Measurements from ENCODE around the gene PLPP6.
"Not testable (repeated sequence)": the region's sequence is repeated elsewhere in the genome, so short reads cannot be mapped to it uniquely, and the experiment has no call there.

PLPP6 gene

GRCh38 chr9:4662108-4662988 is at the start of gene PLPP6:
TSS of gene PLPP6 (plus strand) at chr9:4662294. CDS start at chr9:4662376, 82 bp downstream.
- peak; percentile 87 for DNase-seq

GRCh38 chr9:4614627-4615026 is 47.5 kb upstream of the PLPP6 start:
- no peak for DNase-seq

GRCh38 chr9:4615251-4615650 is 46.8 kb upstream of the PLPP6 start:
- DNase-seq: no peak

GRCh38 chr9:4615778-4616177 is 46.3 kb upstream of the PLPP6 start:
- no peak for DNase-seq

- no peak for DNase-seq
Observed at GRCh38 chr9:4617752-4618151, 44.3 kb upstream of the PLPP6 start.

GRCh38 chr9:4618700-4619099 is 43.4 kb upstream of the PLPP6 start:
- no peak for DNase-seq

GRCh38 chr9:4620057-4620765 is 41.9 kb upstream of the PLPP6 start:
- DNase-seq: no peak

- DNase-seq: no peak
Observed at GRCh38 chr9:4620881-4621555, 41.1 kb upstream of the PLPP6 start.

- DNase-seq: no peak
Observed at GRCh38 chr9:4622016-4622415, 40.1 kb upstream of the PLPP6 start.

- no peak for DNase-seq
Observed at GRCh38 chr9:4630836-4631235, 31.3 kb upstream of the PLPP6 start.

GRCh38 chr9:4638968-4639367 is 23.1 kb upstream of the PLPP6 start:
- no peak for DNase-seq

- no peak for DNase-seq
Observed at GRCh38 chr9:4639420-4639819, 22.7 kb upstream of the PLPP6 start.

GRCh38 chr9:4640027-4640426 is 22.1 kb upstream of the PLPP6 start:
- peak; percentile 22 for DNase-seq

- DNase-seq: no peak
Observed at GRCh38 chr9:4642351-4642750, 19.7 kb upstream of the PLPP6 start.

GRCh38 chr9:4654084-4654483 is 8.0 kb upstream of the PLPP6 start:
- DNase-seq: no peak

GRCh38 chr9:4654538-4654937 is 7.6 kb upstream of the PLPP6 start:
- DNase-seq: no peak

GRCh38 chr9:4656196-4656595 is 5.9 kb upstream of the PLPP6 start:
- not testable (repeated sequence) for DNase-seq

GRCh38 chr9:4656621-4657020 is 5.5 kb upstream of the PLPP6 start:
- DNase-seq: no peak

GRCh38 chr9:4657426-4658159 is 4.5 kb upstream of the PLPP6 start:
- no peak for DNase-seq

GRCh38 chr9:4660665-4661064 is 1.4 kb upstream of the PLPP6 start:
- DNase-seq: not testable (repeated sequence)

GRCh38 chr9:4661165-4661564 is 929 bp upstream of the PLPP6 start:
- no peak for DNase-seq

GRCh38 chr9:4661611-4662010 is 483 bp upstream of the PLPP6 start:
- no peak for DNase-seq
